Fibroblast of lung (primary cell): ENCODE results near the gene LAMTOR1. TPM values are rescaled to one million over a fixed set of nuclear protein-coding genes. Genes with fewer than 3 reads are reported as not detected.

Experiments
- DNase-seq, 2 donors: peaks; one replicate each; pipeline versions ENCODE4 v3.0.0 to v3.0.0-alpha.2; 2010; ENCODE audit warnings: low read depth in 2 of 2
- H2AFZ ChIP-seq: 2 replicates; pipeline ENCODE4 v1.5.1; 2012; ENCODE audit warnings: low read length, control low read depth, inconsistent platforms
- H3K27ac ChIP-seq: 2 replicates; pipeline ENCODE4 v1.5.1; 2011; ENCODE audit warnings: low read length, control low read depth; ENCODE audit not compliant: insufficient read depth
- H3K27me3 ChIP-seq: 2 replicates; pipeline ENCODE4 v1.5.1; 2011; ENCODE audit warnings: mild to moderate bottlenecking, low read length; ENCODE audit not compliant: control insufficient read depth, insufficient read depth
- H3K36me3 ChIP-seq: 2 replicates; pipeline ENCODE4 v1.5.1; 2011; ENCODE audit warnings: low read length; ENCODE audit not compliant: control insufficient read depth, insufficient read depth
- H3K4me1 ChIP-seq: 2 replicates; pipeline ENCODE4 v1.5.1; 2011; ENCODE audit warnings: low read length; ENCODE audit not compliant: control insufficient read depth, insufficient read depth; ENCODE audit errors: extremely low read depth
- H3K4me2 ChIP-seq: 2 replicates; pipeline ENCODE4 v1.5.1; 2011; ENCODE audit warnings: low read length, control low read depth; ENCODE audit not compliant: insufficient read depth; ENCODE audit errors: extremely low read depth
- H3K4me3 ChIP-seq, 4 experiments: fragments of 200-600 bp in 1 of 4; sonication (generic) in 1 of 4; replicated peaks in 1 of 4; 2 replicates each; pipeline ENCODE4 v1.5.1; 2011 to 2016; ENCODE audit warnings: low read length in 4 of 4, low read depth in 3 of 4, mild to moderate bottlenecking in 3 of 4, control low read depth in 2 of 4, inconsistent platforms in 1 of 4, mixed read lengths in 1 of 4; ENCODE audit not compliant: insufficient read depth in 1 of 4; ENCODE audit errors: control extremely low read depth in 1 of 4
- H3K79me2 ChIP-seq: 2 replicates; pipeline ENCODE4 v1.5.1; 2012; ENCODE audit warnings: mild to moderate bottlenecking, low read length, inconsistent platforms; ENCODE audit not compliant: control insufficient read depth, insufficient read depth
- H3K9ac ChIP-seq: 2 replicates; pipeline ENCODE4 v1.5.1; 2011; ENCODE audit warnings: mild to moderate bottlenecking, low read length, control low read depth; ENCODE audit not compliant: insufficient read depth
- H3K9me3 ChIP-seq: 2 replicates; pipeline ENCODE4 v1.5.1; 2012; ENCODE audit warnings: low read depth, low read length; ENCODE audit not compliant: control insufficient read depth, insufficient read depth
- H4K20me1 ChIP-seq: 2 replicates; pipeline ENCODE4 v1.5.1; 2011; ENCODE audit warnings: low read length; ENCODE audit not compliant: control insufficient read depth, insufficient read depth; ENCODE audit errors: extremely low read depth
- CTCF ChIP-seq, 2 donors: IDR thresholded peaks in 1 of 2; conservative IDR thresholded peaks in 1 of 2; 1 replicate in 1 of 2; 2 replicates in 1 of 2; pipeline ENCODE4 v1.5.1; 2011 to 2012; ENCODE audit warnings: low read length in 2 of 2, control low read depth in 1 of 2, inconsistent platforms in 1 of 2, low read depth in 1 of 2, mild to moderate bottlenecking in 1 of 2
- EZH2 ChIP-seq: IDR thresholded peaks from 2 replicates; pipeline ENCODE4 v1.5.1; 2012; ENCODE audit warnings: low read length, control low read depth, mild to moderate bottlenecking; ENCODE audit errors: missing control alignments
- polyA plus RNA-seq, 2 donors: library from polyadenylated mRNA; depleted of rRNA in 1 of 2; stranded (reverse) in 1 of 2; unstranded in 1 of 2; fragments of >200 nt; gene quantifications; 2 replicates each; pipeline ENCODE4 v1.2.1, GENCODE V29; 2011 to 2012; ENCODE audit warnings: missing spikeins in 1 of 2
- total RNA-seq: library from RNA; depleted of rRNA; stranded (reverse); fragments of >200 nt; gene quantifications from 2 replicates; pipeline ENCODE4 v1.2.1, GENCODE V29; 2014

Gene LAMTOR1
- total and polyA plus RNA-seq, 2 donors (not counting 1 experiment from before 2014, with no cell fraction given): 90.3 to 137 TPM

- Histone ChIP-seq H3K27ac (no peak overlapping the region), H3K4me2 (no peak overlapping the region), H3K36me3 (no peaks in the 10 kb centered on the region), H3K27me3 (no peaks in the 10 kb centered on the region), H3K4me1 (no peaks in the 10 kb centered on the region), H3K9me3 (no peaks in the 10 kb centered on the region), H3K9ac (no peak overlapping the region), H3K4me3 (no peak overlapping the region), H2AFZ (no peak overlapping the region), H4K20me1 (no peaks in the 10 kb centered on the region), H3K79me2 (no peaks in the 10 kb centered on the region)
- no peak for DNase-seq
- TF ChIP-seq CTCF (conservative IDR thresholded peaks at IDR 0.05 in 1 of 2, IDR thresholded peaks at IDR 0.05 in 1 of 2; ENCODE audit: low read depth in 1 of 2, low read length in 2 of 2) (no peak), EZH2 (no peak)
Observed at GRCh38 chr11:72129381-72129780, 26.3 kb upstream of the LAMTOR1 start.

- no peak for TF ChIP-seq EZH2
- no peak for TF ChIP-seq CTCF (conservative IDR thresholded peaks at IDR 0.05 in 1 of 2, IDR thresholded peaks at IDR 0.05 in 1 of 2; ENCODE audit: low read depth in 1 of 2, low read length in 2 of 2)
- no peaks in the 10 kb centered on the region for H4K20me1 ChIP-seq
- H3K27ac ChIP-seq: no peak overlapping the region
- H3K4me1 ChIP-seq: no peaks in the 10 kb centered on the region
- no peaks in the 10 kb centered on the region for H3K36me3 ChIP-seq
- H3K27me3 ChIP-seq: no peaks in the 10 kb centered on the region
- no peak overlapping the region for H3K4me3 ChIP-seq
- no peak overlapping the region for H2AFZ ChIP-seq
- DNase-seq: no peak
- H3K79me2 ChIP-seq: no peaks in the 10 kb centered on the region
- no peak overlapping the region for H3K4me2 ChIP-seq
- no peak overlapping the region for H3K9ac ChIP-seq
- no peaks in the 10 kb centered on the region for H3K9me3 ChIP-seq
Observed at GRCh38 chr11:72127923-72128322, 24.8 kb upstream of the LAMTOR1 start.

GRCh38 chr11:72125956-72126355 lies 22.9 kb upstream of the LAMTOR1 start:
- Histone ChIP-seq H3K4me2 (no peak overlapping the region), H3K27ac (no peak overlapping the region), H2AFZ (no peak overlapping the region), H3K4me3 (no peak overlapping the region), H3K79me2 (no peaks in the 10 kb centered on the region), H3K36me3 (no peaks in the 10 kb centered on the region), H3K9ac (no peak overlapping the region), H3K9me3 (no peaks in the 10 kb centered on the region), H3K27me3 (no peaks in the 10 kb centered on the region), H4K20me1 (no peaks in the 10 kb centered on the region), H3K4me1 (no peaks in the 10 kb centered on the region)
- TF ChIP-seq EZH2: no peak
- TF ChIP-seq CTCF (conservative IDR thresholded peaks at IDR 0.05 in 1 of 2, IDR thresholded peaks at IDR 0.05 in 1 of 2; ENCODE audit: low read depth in 1 of 2, low read length in 2 of 2): no peak
- no peak for DNase-seq
